ENCODE data around the gene TBC1D17. TPM values are rescaled to one million over a fixed set of nuclear protein-coding genes. Genes with fewer than 3 reads are reported as not detected.
A peak's percentile ranks its signal among the peaks of the same experiment; 100 is the strongest.

The TBC1D17 gene
- polyA plus RNA-seq, 1 donor from 2014 or later = 13.1 TPM

DNA sequence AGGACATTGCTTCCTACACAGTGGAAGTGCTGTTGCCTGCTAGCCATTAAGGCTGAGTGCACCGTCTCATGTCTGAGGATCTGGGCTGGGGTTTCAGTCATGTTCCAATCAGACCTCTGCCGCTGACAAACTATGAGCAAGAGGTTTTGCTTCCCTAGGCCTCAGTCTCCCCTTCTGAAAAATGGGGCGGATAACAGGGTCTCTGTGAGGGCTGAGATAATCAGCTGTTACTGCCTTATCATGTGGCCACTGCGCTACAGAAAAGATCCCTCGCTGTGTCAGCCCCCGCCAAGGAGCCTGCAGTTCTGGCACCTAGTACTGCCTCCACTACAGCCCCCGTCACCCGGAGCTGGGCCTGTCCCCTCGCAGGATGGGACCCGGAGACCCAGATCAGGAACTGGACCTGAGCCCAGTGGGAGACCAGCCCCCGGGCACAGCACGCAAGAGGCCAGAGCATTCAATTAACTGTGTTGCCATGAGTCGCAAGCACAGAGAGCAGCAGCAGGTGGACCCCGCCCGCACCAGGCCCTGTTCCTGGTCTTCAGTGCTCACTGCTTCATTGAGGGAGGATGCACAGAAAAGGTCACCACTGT, 7.1 kb upstream of the TBC1D17 start:
- no peaks in the 10 kb centered on the region for H3F3A ChIP-seq (ENCODE audit: insufficient read depth, low read length, poor library complexity, severe bottlenecking)
- no peaks in the 10 kb centered on the region for H3K9me2 ChIP-seq (ENCODE audit: insufficient read depth, low read length)
- H3K9ac ChIP-seq (ENCODE audit: low read length) = peak overlapping the region; percentile 73
- H4K20me1 ChIP-seq (ENCODE audit: insufficient read depth) = no peaks in the 10 kb centered on the region
- no peaks in the 10 kb centered on the region for H3K27me3 ChIP-seq (ENCODE audit: insufficient read depth, low read depth, low read length)
- H3K27ac ChIP-seq (ENCODE audit: low read length) = peak overlapping the region; percentile 91
- H3K4me2 ChIP-seq (ENCODE audit: low read length) = peak overlapping the region; percentile 74
- no peaks in the 10 kb centered on the region for H3K9me3 ChIP-seq (ENCODE audit: low read length)
- TF ChIP-seq, protein P1, sequence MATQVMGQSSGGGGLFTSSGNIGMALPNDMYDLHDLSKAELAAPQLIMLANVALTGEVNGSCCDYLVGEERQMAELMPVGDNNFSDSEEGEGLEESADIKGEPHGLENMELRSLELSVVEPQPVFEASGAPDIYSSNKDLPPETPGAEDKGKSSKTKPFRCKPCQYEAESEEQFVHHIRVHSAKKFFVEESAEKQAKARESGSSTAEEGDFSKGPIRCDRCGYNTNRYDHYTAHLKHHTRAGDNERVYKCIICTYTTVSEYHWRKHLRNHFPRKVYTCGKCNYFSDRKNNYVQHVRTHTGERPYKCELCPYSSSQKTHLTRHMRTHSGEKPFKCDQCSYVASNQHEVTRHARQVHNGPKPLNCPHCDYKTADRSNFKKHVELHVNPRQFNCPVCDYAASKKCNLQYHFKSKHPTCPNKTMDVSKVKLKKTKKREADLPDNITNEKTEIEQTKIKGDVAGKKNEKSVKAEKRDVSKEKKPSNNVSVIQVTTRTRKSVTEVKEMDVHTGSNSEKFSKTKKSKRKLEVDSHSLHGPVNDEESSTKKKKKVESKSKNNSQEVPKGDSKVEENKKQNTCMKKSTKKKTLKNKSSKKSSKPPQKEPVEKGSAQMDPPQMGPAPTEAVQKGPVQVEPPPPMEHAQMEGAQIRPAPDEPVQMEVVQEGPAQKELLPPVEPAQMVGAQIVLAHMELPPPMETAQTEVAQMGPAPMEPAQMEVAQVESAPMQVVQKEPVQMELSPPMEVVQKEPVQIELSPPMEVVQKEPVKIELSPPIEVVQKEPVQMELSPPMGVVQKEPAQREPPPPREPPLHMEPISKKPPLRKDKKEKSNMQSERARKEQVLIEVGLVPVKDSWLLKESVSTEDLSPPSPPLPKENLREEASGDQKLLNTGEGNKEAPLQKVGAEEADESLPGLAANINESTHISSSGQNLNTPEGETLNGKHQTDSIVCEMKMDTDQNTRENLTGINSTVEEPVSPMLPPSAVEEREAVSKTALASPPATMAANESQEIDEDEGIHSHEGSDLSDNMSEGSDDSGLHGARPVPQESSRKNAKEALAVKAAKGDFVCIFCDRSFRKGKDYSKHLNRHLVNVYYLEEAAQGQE (IDR thresholded peaks at IDR 0.05; ENCODE audit: borderline replicate concordance) = no peak
- TF ChIP-seq SMC3 (conservative IDR thresholded peaks at IDR 0.05; ENCODE audit: poor library complexity) (no peak), RAD21 (conservative IDR thresholded peaks at IDR 0.05) (no peak), MXI1 (conservative IDR thresholded peaks at IDR 0.05; ENCODE audit: poor library complexity, severe bottlenecking) (no peak), EP300 (conservative IDR thresholded peaks at IDR 0.05; ENCODE audit: poor library complexity, severe bottlenecking) (no peak), POLR2AphosphoS5 (IDR thresholded peaks at IDR 0.05) (no peak), TAF1 (IDR thresholded peaks at IDR 0.05; ENCODE audit: low read depth) (no peak), EZH2 (IDR thresholded peaks at IDR 0.05; ENCODE audit: borderline replicate concordance, insufficient read depth, low read length, poor library complexity, severe bottlenecking) (no peak)
- TF ChIP-seq, protein P2, sequence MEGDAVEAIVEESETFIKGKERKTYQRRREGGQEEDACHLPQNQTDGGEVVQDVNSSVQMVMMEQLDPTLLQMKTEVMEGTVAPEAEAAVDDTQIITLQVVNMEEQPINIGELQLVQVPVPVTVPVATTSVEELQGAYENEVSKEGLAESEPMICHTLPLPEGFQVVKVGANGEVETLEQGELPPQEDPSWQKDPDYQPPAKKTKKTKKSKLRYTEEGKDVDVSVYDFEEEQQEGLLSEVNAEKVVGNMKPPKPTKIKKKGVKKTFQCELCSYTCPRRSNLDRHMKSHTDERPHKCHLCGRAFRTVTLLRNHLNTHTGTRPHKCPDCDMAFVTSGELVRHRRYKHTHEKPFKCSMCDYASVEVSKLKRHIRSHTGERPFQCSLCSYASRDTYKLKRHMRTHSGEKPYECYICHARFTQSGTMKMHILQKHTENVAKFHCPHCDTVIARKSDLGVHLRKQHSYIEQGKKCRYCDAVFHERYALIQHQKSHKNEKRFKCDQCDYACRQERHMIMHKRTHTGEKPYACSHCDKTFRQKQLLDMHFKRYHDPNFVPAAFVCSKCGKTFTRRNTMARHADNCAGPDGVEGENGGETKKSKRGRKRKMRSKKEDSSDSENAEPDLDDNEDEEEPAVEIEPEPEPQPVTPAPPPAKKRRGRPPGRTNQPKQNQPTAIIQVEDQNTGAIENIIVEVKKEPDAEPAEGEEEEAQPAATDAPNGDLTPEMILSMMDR (IDR thresholded peaks at IDR 0.05; ENCODE audit: poor library complexity, severe bottlenecking) = no peak
- peak overlapping the region; percentile 58 for H2AFZ ChIP-seq (ENCODE audit: low read depth, low read length)
- H3K79me2 ChIP-seq (replicated peaks; ENCODE audit: insufficient read depth, low read length) = peaks cover 17% of the 10 kb centered on the region
- no peaks in the 10 kb centered on the region for H3K36me3 ChIP-seq (ENCODE audit: insufficient read depth, low read length)
- peak overlapping the region; percentile 76 for H3K4me3 ChIP-seq (ENCODE audit: low read length)

DNA sequence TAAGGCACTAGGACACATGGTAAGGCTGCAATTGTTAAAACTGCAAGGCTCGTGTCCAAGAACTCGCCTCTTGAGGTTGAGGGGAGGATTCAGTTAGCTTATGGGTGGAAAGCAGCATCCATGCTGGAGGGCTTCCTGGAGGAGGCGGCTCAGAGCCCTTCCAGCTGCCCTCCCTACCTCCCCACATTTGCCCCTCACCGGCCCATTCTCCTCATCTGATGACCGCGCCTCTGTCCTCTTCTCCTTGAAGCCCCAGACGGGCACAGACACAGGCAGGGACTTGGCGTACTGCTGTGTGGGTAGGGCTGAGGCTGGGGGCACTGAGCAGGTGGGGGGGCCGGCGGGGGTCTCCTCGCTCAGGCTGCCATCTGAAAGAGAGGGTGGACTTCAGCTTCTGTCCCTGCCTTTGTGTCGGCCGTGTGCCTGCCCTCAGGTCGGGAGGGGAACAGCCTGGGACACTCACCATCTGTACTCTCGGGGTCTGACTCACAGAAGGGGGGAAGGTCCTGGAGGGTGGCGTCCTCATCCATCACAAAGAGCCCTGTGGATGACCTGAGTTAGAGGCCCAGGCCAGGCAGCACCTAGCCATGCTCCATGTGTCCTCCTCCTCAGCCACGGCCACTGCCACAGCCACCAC, 6.0 kb upstream of the TBC1D17 start:
- Histone ChIP-seq H3K9me2 (ENCODE audit: insufficient read depth, low read length) (no peaks in the 10 kb centered on the region), H3K27ac (ENCODE audit: low read length) (no peak overlapping the region)

More for the DNA sequence above, 6.0 kb upstream of the TBC1D17 start:
- no peaks in the 10 kb centered on the region for H4K20me1 ChIP-seq (ENCODE audit: insufficient read depth)
- H3K4me2 ChIP-seq (ENCODE audit: low read length) = no peak overlapping the region
- H3F3A ChIP-seq (ENCODE audit: insufficient read depth, low read length, poor library complexity, severe bottlenecking) = no peaks in the 10 kb centered on the region
- no peak overlapping the region for H2AFZ ChIP-seq (ENCODE audit: low read depth, low read length)
- TF ChIP-seq MXI1 (conservative IDR thresholded peaks at IDR 0.05; ENCODE audit: poor library complexity, severe bottlenecking) (no peak), TAF1 (IDR thresholded peaks at IDR 0.05; ENCODE audit: low read depth) (no peak), RAD21 (conservative IDR thresholded peaks at IDR 0.05) (no peak)
- H3K27me3 ChIP-seq (ENCODE audit: insufficient read depth, low read depth, low read length) = no peaks in the 10 kb centered on the region
- no peaks in the 10 kb centered on the region for H3K36me3 ChIP-seq (ENCODE audit: insufficient read depth, low read length)
- H3K4me3 ChIP-seq (ENCODE audit: low read length) = no peak overlapping the region
- no peaks in the 10 kb centered on the region for H3K9me3 ChIP-seq (ENCODE audit: low read length)
- no peak overlapping the region for H3K9ac ChIP-seq (ENCODE audit: low read length)
- H3K79me2 ChIP-seq (replicated peaks; ENCODE audit: insufficient read depth, low read length) = peaks cover 15% of the 10 kb centered on the region

Data from neural cell (in vitro differentiated cells).